ENCODE results near the gene SUPV3L1. TPM values are rescaled to one million over a fixed set of nuclear protein-coding genes. Genes with fewer than 3 reads are reported as not detected.

Gene SUPV3L1
- total and polyA plus RNA-seq, 9 of the 15 experiments (the other 6 are each of a cell fraction or from before 2014, with no cell fraction given), result 45.2 to 156 (median 92.6) TPM

- TF ChIP-seq REST (IDR thresholded peaks at IDR 0.05; ENCODE audit: borderline replicate concordance) (peak; percentile 73), REST (CRISPR knock-in tag; IDR thresholded peaks at IDR 0.05; ENCODE audit: low read depth) (0 out of 2 replicates have a peak, but pooled peaks have one; percentile 47), THRB (CRISPR knock-in tag; conservative IDR thresholded peaks at IDR 0.05) (no peak), HDAC1 (IDR thresholded peaks at IDR 0.05) (peak in 1 of 2 experiments; percentile 90; a peak in 2 of 4 replicates), IRF2 (CRISPR knock-in tag; IDR thresholded peaks at IDR 0.05) (no peak), FOXP4 (CRISPR knock-in tag; IDR thresholded peaks at IDR 0.05; ENCODE audit: borderline replicate concordance) (peak; percentile 52; the same call in 1 of the 2 replicates), L3MBTL2 (IDR thresholded peaks at IDR 0.05) (peak; percentile 91), ZNF175 (CRISPR knock-in tag; IDR thresholded peaks at IDR 0.05; ENCODE audit: low read depth) (peak; percentile 77; the same call in 1 of the 2 replicates), CHAMP1 (IDR thresholded peaks at IDR 0.05) (0 out of 2 replicates have a peak, but pooled peaks have one; percentile 42), TRIM24 (IDR thresholded peaks at IDR 0.05) (peak in 1 of 2 experiments; percentile 59; a peak in 1 of 4 replicates), POLR3G (IDR thresholded peaks at IDR 0.05; ENCODE audit: extremely low read depth, insufficient read length, insufficient replicate concordance) (no peak)
Observed at GRCh38 chr10:69222157-69223027, 42.4 kb downstream of the SUPV3L1 start (continued).

Measured in K562 (cell line).